ENCODE data around the gene ACOT7.
"Not testable (repeated sequence)": the region's sequence is repeated elsewhere in the genome, so short reads cannot be mapped to it uniquely, and the experiment has no call there.

The ACOT7 gene

DNA sequence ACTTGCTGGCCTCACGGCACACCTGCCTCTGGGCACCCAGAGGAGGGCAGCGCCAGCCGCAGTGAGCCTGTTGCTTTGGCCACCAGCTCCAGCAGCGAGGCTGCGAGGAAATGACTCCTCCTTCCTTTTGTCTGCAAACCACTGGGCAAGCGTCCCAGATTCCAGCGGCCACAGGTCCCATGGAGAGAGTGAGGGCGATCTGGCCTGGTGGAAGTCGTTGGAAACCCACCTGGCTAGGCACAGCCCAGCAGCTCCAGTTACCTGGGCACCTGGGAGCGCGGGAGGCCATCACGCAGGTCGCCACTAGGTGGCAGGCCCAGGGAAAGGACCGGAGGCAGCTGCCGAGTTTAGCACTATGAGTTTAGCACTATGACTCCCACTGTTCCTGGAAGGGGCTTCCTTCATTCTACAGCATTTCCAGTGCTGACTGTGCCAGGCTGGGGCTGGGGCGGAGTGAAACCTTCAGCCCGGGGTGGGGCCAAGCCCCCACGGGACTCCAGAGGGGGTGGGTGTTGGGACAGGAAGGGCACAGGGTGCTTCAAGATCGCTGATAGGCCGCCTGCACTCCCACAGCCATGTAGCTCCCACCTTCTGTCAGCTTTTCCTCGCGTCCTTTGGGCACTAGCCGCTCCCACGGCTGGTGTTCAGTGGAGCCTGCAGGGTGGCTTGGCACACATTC, 29.9 kb upstream of the ACOT7 start:
- no peak for DNase-seq

GRCh38 chr1:6421266-6421665, 27.7 kb upstream of the ACOT7 start:
- no peak for DNase-seq

DNA sequence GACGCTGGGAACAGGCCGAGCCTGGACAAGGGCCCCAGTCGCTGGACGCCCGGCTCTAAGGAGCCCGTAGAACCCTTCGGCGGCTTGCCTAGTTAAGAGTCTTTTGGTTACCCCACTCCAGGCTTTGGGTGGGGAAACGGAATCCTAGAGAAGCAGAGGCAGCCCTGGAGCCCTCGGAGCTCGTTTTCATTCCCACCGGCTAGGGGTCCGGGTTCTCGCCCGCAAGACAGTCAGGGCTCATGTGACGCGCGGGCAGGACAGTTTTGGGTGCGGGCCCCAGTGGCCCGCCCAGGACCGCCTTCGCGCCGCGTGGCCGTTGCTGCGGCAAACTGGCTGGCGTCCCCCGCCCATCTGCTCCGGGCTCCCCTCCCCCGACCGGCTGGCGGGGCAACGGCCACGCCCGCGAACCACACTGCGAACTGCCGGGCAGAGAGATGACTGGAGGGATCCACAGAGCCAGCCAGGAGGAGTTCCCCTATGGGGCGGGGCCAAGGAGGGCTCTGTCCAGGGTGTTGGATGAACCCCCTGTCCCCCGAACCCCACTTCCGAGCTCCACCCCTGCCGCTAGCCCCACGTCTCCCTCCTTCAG, 27.0 kb upstream of the ACOT7 start:
- DNase-seq: no peak

- DNase-seq: no peak
These were observed 26.4 kb upstream of the ACOT7 start, which contains the start of gene HES2 for GRCh38 chr1:6419804-6420453. HES2 (minus strand) TSS chr1:6419919; CDS start chr1:6419820, 99 bp downstream.

DNA sequence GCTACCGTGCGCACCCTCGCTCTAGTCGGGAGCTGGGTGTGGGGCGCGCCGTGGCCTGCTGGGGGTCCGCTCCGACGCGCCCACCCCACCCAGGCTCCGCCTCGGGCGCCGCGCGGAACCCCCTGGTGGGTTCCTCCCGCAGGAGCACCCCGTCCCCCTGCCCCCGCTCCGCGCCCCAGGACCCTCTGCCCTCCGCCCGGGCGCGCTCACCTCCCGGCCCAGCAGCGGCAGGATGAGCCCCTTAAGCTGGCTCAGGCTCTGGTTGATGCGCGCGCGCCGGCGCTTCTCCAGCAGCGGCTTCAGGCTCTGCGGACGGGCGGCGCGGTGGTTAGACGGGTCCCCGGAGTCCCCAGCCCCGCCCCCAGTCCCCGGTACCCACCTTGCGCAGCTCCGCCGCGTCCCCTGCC, 25.8 kb upstream of the ACOT7 start:
- DNase-seq: no peak

- DNase-seq: no peak
These were observed 25.3 kb upstream of the ACOT7 start for GRCh38 chr1:6418668-6419396.

- no peak for DNase-seq
These were observed 24.5 kb upstream of the ACOT7 start for GRCh38 chr1:6417961-6418667.

DNA sequence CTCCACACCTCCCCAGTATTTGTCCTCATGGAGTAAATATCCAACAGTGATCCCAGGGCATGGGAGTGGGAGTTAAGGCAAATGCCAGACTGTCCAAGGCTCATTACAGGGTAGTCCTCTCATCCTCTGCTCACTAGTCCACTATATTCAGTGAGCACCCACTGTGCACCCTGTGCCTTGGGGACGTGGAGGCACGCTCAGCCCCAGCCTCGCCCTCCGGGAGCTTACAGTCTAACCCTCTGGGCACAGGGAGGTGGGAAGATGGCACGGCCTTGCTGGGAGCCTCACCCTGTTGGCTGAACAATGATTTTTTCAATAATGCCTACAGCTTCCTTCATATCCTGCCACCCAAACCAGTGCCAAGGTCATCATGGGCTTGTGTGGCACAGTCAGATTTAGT, 23.3 kb upstream of the ACOT7 start:
- DNase-seq: no peak

DNA sequence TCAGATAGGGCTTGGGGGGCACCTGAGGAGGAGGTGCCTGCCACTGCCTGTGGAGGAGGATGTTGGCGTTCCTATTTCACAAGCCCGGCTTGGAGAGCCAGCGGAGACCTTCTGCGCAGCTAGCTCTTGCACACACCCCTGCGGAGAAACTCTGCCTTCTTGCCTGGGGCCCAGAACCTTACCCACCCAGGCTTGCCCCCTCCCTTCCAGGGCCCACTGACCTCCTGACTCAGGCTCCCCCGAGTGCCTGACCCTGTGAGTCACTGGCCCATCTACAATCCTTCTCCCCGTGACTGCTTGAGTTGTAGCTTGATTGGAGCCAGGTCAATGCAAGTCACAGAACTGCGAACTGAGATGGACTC, 22.7 kb upstream of the ACOT7 start:
- DNase-seq: no peak

DNA sequence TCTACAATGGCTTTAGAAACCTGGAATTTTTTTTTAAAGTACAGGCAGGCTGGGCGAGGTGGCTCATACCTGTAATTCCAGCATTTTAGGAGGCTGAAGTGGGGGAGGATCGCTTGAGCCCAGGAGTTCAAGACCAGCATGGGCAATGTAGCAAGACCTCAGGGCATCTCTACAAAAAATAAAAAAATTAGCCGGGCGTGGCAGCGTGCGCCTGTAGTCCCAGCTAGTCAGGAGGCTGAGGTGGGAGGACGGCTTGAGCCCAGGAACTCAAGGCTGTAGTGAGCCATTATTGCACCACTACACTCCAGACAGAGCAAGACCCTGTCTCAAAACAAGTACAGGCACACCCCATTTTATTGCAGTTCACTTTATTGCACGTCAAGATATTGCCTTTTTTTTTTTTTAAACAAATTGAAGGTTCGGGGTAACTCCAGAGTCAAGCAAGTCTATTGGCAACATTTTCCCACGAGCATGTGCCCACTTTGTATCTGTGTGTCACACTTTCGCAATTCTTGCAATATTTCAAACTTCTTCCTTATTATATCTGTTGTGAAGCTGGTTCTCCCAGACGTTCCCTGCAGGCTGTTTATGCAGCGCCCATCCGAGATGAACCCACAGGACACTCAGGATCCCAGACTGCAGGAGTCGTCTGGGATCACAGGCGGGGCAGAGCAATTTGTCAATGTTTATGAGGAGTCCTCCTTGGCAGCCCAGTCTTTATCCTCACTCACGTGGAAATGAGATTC, 21.5 kb upstream of the ACOT7 start:
- DNase-seq: no peak

DNA sequence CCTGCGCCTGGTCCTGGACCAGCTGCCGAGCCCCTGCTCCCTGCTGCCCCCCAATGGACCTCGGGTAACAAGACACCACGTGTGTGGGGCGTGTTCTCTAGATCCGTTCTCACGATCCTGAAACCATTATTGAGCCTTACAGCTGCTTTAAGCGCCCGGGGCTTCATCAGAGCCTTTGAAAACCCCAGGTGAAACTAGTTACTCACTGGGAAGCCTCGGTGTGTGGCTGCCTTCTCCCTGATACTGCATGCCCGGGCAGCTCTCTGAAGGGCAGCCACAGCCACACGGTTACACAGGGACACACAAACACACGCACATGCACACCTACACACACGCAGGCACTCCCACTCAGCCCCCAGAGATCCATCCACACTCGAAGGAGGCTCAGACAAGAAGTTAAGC, 20.9 kb upstream of the ACOT7 start:
- DNase-seq: no peak

DNA sequence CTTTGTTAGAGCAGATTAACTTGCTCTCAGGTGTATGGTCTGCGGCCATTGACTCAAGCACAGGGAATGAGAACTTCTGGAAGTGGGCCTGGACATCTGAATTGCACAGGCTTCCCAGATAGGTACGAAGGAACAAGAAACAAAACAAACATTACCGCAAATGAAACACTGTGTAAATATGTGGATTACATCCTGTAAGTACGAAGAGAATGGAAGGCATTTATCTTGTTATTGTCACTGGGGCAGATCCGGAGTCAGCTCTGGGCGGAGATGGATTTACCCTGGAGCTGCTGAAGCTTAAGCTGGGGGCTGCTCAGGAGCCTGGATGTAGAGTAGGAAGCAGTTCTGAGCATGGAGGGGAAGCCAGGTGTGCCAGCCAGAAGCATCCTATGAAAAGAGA, 19.3 kb upstream of the ACOT7 start:
- DNase-seq: no peak

DNA sequence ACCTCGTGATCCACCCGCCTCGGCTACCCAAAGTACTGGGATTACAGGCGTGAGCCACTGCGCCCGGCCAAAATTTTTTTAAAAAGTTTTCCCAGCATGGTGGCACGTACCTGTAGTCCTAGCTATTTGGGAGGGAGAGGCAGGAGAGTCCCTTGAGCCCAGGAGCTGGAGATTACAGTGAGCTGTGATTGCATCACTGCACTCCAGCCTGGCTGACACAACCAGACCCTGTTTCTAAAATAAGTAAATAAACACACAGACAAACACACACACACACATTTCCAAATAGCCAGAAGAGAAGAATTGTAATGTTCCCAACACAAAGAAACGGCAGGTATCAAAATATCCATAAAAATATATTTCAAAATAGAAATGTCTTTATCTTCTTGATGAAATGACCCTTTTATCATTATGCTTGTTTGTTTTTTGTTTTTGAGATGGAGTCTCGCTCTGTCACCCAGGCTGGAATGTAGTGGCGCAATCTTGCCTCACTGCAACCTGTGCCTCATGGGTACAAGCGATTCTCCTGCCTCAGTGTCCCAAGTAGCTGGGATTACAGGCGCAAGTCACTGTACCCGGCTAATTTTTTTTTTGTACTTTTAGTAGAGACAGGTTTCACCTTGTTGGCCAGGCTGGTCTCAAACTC, 16.8 kb upstream of the ACOT7 start:
- no peak for DNase-seq

- DNase-seq: no peak
These were observed 16.2 kb upstream of the ACOT7 start for GRCh38 chr1:6409733-6410132.

GRCh38 chr1:6409053-6409452, 15.5 kb upstream of the ACOT7 start:
- no peak for DNase-seq

DNA sequence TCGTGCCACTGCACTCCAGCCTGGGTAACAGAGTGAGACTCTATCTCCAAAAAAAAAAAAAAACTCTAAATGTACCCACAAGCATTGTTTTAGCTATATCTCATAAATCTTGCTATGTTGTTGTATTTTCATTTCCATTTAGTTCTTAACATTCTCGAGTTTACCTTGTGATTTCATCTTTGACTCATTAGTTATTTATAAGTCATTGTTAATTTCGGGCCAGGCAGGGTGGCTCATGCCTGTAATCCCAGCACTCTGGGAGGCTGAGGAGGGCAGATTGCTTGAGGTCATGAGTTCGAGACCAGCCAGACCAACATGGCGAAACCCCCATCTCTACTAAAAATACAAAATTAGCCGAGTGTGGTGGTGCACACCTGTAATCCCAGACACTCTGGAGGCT, 14.5 kb upstream of the ACOT7 start:
- DNase-seq: no peak

- no peak for DNase-seq
These were observed 8.1 kb upstream of the ACOT7 start for GRCh38 chr1:6401673-6402072.

- DNase-seq: no peak
These were observed 5.7 kb upstream of the ACOT7 start for GRCh38 chr1:6399294-6399693.

DNA sequence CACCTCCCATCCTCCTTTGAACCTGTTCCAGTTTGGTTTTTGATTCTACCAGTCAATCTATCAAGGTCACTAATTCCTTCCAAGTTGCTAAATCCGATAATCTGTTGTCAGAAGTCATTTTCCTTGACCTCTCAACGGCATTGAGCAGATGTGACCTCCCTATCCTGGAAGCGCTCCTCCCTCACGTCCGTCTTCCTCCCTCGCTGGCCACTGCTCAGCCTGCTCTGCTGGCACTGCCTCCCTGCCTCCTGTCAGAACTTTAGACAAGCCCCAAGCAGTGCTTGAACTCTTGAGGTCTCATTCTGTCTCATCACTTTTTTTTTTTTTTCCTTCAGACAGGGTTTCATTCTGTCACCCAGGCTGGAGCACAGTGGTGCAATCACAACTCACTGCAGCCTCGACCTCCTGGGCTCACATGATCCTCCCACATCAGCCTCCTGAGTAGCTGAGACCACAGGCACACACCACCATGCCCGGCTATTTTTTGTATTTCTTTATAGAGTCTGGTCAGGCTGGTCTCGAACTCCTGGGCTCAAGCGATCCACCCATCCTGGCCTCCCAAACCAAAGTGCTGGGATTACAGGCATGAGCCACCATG, 4.4 kb upstream of the ACOT7 start:
- DNase-seq: no peak

DNA sequence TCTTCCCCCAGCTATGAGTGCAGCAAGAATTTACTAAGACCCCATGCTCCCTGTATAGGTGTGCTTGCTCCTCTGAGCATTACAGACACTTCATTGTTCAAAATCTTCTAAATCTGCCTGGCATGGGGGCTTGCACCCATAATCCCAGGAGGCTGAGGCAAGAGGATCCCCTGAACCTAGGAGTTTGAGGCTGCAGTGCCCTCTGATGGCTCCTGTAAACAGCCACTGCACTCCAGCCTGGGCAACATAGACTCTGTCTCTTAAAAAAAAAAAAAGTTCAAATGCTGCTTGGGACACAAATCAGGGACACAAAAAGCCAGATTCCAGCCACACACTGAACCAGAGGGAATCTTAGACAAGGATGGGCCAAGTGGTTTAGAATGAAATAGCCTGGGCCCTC, 3.4 kb upstream of the ACOT7 start:
- DNase-seq: no peak

GRCh38 chr1:6395781-6396244, 2.2 kb upstream of the ACOT7 start:
- DNase-seq: not testable (repeated sequence)

Measured in GDM1 (cell line).